AG09309 (cell line): ENCODE results near the gene GLI3.

Source experiments
- DNase-seq: peaks from one replicate; pipeline ENCODE4 v3.0.0-alpha.2; 2010; ENCODE audit warnings: low read depth
- H3K4me3 ChIP-seq: 2 replicates; pipeline ENCODE4 v1.5.1; 2011; ENCODE audit warnings: mild to moderate bottlenecking, low read depth, low read length, moderate library complexity; ENCODE audit not compliant: control insufficient read depth
- CTCF ChIP-seq: IDR thresholded peaks from 2 replicates; pipeline ENCODE4 v1.5.1; 2011; ENCODE audit warnings: mild to moderate bottlenecking, low read depth, low read length, inconsistent platforms; ENCODE audit not compliant: insufficient read depth, control insufficient read depth; ENCODE audit errors: missing control alignments

GLI3 gene

GRCh38 chr7:42016517-42016916 is 220.5 kb downstream of the GLI3 start:
- no peak overlapping the region for H3K4me3 ChIP-seq
- no peak for TF ChIP-seq CTCF
- DNase-seq: no peak

DNA sequence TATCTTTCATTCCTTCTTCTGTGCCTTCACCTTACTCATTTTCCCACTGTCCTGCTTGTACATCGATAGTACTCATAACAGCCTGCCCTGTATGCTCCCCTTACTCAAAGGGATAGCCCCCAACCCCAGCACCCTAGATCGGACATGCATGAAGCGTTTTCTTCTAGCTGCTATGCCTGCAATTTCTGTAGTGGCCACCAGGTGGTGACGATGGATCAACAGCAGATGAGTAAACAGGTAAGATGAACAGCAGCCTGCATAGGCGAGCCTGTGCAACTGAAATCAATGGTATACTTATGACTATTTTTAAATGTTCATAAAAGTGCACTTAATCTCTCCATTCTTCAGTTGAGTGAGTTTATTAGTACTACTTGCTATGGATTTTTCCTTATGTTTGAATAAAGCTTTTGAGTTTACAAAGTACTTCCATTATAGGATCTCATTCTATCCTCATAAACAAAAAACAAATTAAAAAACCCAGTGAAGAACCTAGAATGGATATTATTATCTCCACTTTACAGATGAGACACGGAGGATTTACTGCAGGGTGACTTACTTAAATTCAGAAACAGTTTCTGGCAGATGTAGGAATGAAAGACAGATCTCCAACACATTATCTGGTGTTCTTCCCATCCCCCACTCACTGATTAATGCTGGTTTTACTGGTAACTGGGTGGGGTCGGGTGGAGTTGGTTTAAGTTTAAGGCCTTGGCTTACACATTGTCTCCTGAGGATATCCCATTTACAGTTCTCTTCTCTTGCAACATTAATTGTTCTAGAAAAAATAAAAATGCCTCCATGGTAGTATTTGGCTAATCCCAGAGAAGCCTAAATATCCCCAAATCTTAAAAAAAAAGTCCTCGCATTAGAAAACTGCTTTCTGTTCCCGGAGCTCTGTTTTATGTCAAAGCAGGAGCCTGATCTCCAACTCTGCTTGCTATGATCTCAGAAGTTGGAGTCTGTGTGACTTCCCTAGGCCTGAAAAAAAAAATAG is 222.1 kb downstream of the GLI3 start:
- no peak overlapping the region for H3K4me3 ChIP-seq
- no peak for DNase-seq
- peak; percentile 57 for TF ChIP-seq CTCF

GRCh38 chr7:42012786-42013360 is 224.1 kb downstream of the GLI3 start:
- H3K4me3 ChIP-seq: no peak overlapping the region
- no peak for TF ChIP-seq CTCF

GRCh38 chr7:42012313-42012712 is 224.7 kb downstream of the GLI3 start:
- no peak overlapping the region for H3K4me3 ChIP-seq
- no peak for TF ChIP-seq CTCF
- DNase-seq: no peak

More at GRCh38 chr7:42012786-42013360, 224.1 kb downstream of the GLI3 start:
- no peak for DNase-seq

DNA sequence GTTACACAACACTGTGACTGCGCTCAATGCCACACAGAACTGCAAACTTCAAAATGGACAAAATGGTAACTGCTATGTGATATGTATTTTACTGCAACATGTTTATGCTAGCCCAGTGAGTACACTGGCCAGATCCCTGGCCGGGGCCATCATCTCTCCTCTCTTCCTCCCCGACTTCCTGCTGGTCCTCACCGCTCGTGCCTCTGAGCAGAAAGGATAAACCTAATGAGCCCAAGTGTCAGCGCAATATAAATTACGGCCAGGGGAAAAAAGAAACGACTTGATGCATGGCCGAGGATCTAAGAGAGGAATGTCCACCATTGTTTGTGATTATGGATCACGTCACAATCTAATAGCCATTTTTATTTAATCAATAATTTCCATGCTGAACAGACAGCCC is 225.2 kb downstream of the GLI3 start:
- DNase-seq: no peak
- H3K4me3 ChIP-seq: no peak overlapping the region
- TF ChIP-seq CTCF: no peak

DNA sequence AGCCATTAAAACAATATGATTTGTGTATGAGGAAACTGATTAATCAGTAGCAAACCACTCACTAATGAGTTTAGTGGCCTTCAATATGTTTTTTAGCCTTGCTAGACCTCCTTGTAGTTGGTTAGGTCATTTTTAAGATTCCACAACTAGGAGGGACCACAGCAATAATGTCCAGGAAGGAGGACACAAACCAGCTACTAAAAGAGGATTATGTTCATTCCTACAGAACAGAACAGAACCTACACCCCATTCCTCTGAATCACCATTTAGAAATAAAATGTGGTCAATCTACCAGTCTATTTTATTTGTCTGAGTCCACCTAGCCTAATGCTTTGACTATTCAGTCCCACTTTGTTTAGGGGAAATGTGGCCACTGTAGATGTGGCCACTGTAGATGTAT is 226.3 kb downstream of the GLI3 start:
- DNase-seq: peak; percentile 7
- H3K4me3 ChIP-seq: no peak overlapping the region
- no peak for TF ChIP-seq CTCF
